ENCODE measurements around the gene STAT5B. TPM values are rescaled to one million over a fixed set of nuclear protein-coding genes. Genes with fewer than 3 reads are reported as not detected.

Gene STAT5B
- total RNA-seq, 4 donors from 2014 or later: 72.1 to 187 (median 144) TPM

- TF ChIP-seq CTCF (IDR thresholded peaks at IDR 0.05) (no peak), POLR2A (IDR thresholded peaks at IDR 0.05) (no peak)
- intact Hi-C loops (cut with DNase I; ENCODE audit: low total_unique reads): no loop called here
These were observed 5.4 kb upstream of the STAT5B start for GRCh38 chr17:42281571-42282096.

DNA sequence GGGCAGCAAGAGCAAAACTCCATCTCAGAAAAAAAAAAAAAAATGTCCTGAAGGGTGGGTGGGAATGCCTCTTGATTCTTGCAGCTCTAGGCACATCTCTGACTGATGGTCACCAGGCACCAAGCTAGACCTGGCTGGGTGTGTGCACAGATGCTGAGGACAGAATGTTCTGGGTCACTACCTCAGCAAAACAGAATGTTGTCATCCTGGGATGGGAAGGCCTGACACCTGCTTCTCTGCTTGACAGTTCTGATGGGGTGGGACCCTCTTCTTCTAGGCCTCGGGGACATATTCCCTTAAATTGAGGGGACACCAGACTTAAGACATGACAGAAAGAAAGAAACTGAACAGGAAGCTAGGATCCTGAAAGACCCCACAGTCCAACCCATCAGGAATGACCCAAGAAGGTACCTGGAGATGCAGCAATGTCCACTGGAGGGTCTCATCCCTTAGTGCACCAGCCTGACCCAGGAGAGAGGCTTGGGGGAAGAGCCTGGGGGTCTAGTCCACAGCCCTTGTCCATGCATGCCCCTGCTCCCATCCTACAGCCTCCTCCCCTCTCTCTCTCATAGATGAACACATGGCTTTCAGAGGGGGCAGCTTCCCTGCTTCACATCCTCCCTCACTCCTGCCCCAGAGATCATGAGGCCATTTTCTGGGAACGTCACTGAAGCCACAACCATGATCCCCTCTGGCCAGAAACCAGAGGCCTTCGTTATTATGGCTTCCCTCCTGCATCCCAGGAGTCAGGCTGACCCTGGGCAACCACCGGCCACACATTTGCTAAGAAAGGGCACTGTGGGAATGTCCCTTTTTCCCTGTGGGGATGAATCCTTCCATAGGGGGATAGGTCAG is 3.8 kb upstream of the STAT5B start:
- H3K27ac ChIP-seq: no peak overlapping the region

More at GRCh38 chr17:42281571-42282096, 5.4 kb upstream of the STAT5B start:
- DNase-seq: no peak
- Histone ChIP-seq H3K4me1 (peaks cover 2 to 3% of the 10 kb centered on the region in 2 donors), H3K36me3 (no peaks in the 10 kb centered on the region), H3K9me3 (no peaks in the 10 kb centered on the region), H3K27me3 (no peaks in the 10 kb centered on the region), H3K4me3 (no peak overlapping the region), H3K27ac (no peak overlapping the region)

GRCh38 chr17:42277342-42277712 is 1.1 kb upstream of the STAT5B start:
- DNase-seq: no peak
- Histone ChIP-seq H3K4me1 (no peaks in the 10 kb centered on the region), H3K36me3 (no peaks in the 10 kb centered on the region), H3K27ac (peak overlapping the region; percentile 94 to 96), H3K9me3 (no peaks in the 10 kb centered on the region), H3K4me3 (no peak overlapping the region), H3K27me3 (no peaks in the 10 kb centered on the region)
- TF ChIP-seq CTCF (IDR thresholded peaks at IDR 0.05): no peak
- TF ChIP-seq POLR2A (IDR thresholded peaks at IDR 0.05): no peak
- intact Hi-C loops (cut with DNase I; ENCODE audit: low total_unique reads): no loop called here

More for the DNA sequence above, 3.8 kb upstream of the STAT5B start:
- Histone ChIP-seq H3K27me3 (no peaks in the 10 kb centered on the region), H3K36me3 (no peaks in the 10 kb centered on the region), H3K4me3 (no peak overlapping the region), H3K9me3 (no peaks in the 10 kb centered on the region), H3K4me1 (no peaks in the 10 kb centered on the region)
- TF ChIP-seq POLR2A (IDR thresholded peaks at IDR 0.05): no peak
- no peak for TF ChIP-seq CTCF (IDR thresholded peaks at IDR 0.05)
- intact Hi-C loops (cut with DNase I; ENCODE audit: low total_unique reads): no loop called here
- DNase-seq: no peak

DNA sequence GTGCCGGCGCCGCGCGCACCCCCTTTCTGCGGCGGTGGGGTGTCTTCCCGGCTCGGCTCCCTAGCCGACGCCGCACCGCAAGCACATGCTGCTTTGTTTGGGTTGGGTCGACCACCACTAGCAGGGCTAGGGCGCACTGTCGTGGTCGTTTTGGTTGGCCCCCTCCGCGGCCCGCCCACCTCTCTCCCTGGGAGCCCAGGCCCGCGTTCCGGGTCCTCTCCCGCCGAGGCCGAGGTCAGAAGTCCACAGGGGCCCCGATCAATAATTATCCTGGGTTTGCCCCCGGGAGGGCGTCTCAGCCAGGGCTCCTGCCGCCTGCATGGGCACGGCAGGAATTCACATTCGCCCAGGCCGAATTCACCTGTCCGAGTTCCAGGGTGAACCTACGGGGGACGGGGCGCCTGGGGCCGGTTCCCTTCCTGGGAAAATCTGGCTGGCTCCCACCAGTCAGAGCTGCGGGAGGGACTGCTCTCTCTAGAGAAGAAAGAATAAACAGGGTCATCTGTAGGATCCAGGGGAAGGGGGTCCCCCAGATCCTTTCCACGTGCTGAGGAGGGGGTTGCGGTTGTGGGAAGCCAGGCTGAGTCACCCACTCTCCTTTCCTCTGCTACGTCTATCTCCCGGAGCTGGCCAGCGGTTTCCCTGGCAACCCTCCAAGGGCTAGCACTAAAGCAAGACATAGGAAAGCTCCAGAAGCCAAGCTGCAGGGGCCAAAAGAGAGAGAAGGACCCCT is 584 bp upstream of the STAT5B start:
- no peaks in the 10 kb centered on the region for H3K27me3 ChIP-seq
- peak overlapping the region; percentile 94 to 96 for H3K27ac ChIP-seq
- intact Hi-C loops (cut with DNase I; ENCODE audit: low total_unique reads): no loop called here
- peak overlapping the region; percentile 77 to 99 for H3K4me3 ChIP-seq
- TF ChIP-seq CTCF (IDR thresholded peaks at IDR 0.05) (no peak), POLR2A (IDR thresholded peaks at IDR 0.05) (no peak)
- H3K9me3 ChIP-seq: no peaks in the 10 kb centered on the region
- H3K36me3 ChIP-seq: no peaks in the 10 kb centered on the region
- DNase-seq: peak; percentile 79 to 85
- no peaks in the 10 kb centered on the region for H3K4me1 ChIP-seq
